SH-SY5Y (cell line): ENCODE data around the gene ARHGAP9.

Experiments used
- GATA2 ChIP-seq: IDR thresholded peaks from 2 replicates; pipeline ENCODE4 v1.6.1; 2011; ENCODE audit warnings: mild to moderate bottlenecking, low read depth, low read length
- GATA3 ChIP-seq: IDR thresholded peaks from 2 replicates; pipeline ENCODE4 v1.6.1; 2011; ENCODE audit warnings: low read depth, mild to moderate bottlenecking, low read length, moderate library complexity

DNA sequence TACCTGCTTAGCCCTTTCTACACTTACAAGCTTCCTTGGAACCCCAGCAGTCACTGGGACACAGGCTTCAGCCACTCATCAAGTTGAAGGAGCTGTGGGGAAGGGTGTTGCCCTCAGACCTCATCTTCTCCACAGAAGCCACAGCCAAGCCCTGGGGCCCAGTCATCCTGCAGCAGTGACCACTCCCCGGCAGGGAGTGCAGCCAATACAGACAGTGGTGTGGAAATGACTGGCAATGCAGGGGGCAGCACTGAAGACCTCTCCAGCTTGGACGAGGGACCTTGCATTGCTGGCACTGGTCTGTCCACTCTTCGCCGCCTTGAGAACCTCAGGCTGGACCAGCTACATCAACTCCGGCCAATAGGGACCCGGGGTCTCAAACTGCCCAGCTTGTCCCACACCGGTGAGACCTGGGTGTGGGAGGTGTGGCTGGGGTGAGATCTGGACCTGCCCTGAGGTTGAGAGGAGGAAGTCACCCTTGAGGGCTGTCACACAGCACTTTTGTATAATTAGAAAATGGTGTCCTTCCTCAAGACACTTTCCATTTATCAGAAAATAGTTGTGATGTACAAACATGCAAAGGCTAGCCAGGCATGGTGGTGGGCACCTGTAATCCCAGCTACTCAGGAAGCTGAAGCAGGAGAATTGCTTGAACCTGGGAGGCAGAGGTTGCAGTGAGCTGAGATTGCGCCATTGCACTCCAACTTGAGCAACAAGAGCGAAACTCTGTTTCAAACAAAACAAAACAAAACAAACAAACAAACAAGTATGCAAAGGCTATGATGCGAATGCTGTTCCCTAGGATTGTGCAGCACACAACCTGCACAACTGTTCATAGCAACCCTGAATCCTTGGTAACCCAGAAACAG lies 10.1 kb downstream of the ARHGAP9 start:
- TF ChIP-seq GATA2 (no peak), GATA3 (no peak)
